Islet precursor cell (in vitro differentiated cells): ENCODE results near the gene ASIC5.

ENCODE experiments used
- DNase-seq: peaks from one replicate; pipeline ENCODE4 v3.0.0-alpha.2; 2018

ASIC5 gene

GRCh38 chr4:155878611-155879010 is 12.5 kb upstream of the ASIC5 start:
- no peak for DNase-seq

DNA sequence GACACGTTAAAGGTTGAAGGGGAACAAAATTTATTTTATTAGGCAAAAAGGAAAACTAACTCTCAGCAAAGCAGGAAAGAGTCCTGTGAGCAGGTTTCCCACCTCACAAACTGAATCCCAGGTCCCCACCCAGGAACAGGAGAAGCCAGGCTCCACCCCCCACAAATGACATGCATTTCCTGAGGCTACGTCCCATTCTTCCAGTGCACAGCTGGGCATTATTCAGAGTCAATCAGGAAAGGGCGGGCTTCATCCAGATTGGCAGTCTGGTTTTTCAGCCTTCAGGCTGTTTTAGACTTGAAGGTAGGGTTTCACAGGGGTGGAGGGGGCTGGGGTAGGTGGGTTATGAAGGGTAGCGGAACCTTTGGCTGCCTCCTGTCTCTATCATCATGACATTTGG is 11.9 kb upstream of the ASIC5 start:
- DNase-seq, result no peak

DNA sequence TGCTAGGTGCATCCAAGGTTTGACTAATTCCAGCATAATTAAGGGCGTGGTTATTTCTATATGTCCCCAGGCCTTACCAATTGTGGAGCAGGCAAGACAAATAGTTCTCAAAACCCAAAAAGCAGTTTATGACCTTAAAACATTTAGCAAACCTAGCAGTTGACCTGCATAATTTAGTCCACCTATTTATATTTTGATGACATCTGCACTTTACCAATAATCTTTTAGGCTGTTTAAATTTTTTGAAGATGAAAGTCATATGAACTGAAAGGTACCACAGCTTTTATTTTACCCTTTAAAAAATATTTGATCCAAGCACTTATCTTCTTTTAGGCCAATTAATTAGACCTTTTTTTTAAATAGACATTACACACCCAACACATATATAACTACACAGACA is 9.8 kb upstream of the ASIC5 start:
- DNase-seq, result no peak

GRCh38 chr4:155855897-155856296 is 10.2 kb downstream of the ASIC5 start:
- DNase-seq, result no peak

GRCh38 chr4:155854582-155855226 is 11.4 kb downstream of the ASIC5 start:
- no peak for DNase-seq

DNA sequence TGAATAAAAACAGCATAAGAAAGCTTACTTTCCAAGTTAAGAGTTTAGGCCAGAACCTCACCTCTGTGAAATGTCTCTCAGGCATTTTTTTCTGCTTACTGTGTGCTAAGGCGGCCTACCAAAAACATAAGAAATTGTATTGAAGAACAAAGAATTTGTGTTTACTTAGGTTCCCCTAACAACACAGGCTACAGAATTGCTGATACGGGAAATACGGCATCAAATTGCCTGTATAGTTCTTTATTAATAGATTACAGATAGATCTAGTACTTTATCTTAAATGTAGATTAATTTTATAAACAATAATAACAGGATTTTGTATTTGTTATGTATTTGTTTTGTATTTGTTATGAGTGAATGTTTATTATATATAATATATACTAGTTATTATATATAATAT is 12.9 kb downstream of the ASIC5 start:
- DNase-seq, result no peak

DNA sequence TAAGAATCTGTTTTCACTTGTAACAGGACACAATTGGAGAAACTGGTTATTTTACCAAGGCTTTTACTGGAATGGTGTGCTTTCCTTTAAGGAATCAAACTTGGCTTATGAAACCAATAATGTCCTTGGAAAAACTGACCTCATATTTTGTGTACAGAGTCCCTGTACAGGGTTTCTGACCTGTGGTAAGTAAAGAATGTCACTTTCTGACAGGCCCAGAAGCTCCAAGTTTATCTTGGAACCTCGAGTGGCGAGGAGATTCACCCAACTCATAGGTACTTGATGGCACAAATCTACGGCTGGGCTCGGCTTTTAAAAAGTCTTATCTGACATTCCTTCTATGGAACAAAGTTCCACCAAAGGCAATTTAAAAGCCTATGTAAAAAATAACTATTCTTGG is 17.0 kb downstream of the ASIC5 start:
- DNase-seq, result no peak

DNA sequence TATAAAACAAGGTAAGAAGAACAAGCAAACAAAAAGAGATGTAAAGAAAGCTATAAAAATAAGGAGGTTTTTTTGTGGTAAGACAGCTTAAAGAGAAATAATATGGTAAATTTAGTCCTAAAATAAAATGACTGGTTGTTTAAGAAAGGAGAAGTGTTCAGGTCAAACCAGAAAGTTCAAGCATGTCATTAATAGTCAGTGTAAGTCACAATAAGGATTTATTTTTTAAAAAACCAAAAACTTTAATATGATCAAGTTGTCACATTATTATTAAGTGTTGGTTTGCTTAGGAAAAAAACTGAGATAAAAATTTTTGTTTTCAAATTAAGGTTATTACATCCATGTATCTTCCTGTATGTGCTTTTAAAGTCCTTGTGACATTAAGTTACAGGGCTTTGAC is 19.1 kb downstream of the ASIC5 start:
- no peak for DNase-seq

DNA sequence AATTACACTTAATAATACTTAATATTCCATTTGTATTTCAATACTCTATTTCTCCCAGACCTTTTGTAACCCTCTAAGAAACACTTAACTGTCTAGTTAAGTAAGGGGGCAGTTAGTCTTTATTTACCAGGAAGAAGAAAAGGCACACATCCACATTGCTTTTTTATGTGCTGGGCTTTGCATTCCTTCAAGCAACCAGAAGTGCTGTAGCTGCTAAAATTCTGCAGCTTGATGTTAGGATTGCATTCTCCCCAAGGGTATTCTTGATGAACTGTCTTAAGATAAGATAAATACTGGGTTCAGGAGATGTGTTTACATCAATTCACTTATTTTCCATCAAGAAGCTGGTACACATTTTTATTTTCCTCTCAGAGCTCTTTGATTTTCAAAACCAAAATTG is 24.0 kb downstream of the ASIC5 start:
- no peak for DNase-seq

GRCh38 chr4:155837203-155837796 is 28.8 kb downstream of the ASIC5 start:
- no peak for DNase-seq

- DNase-seq, result no peak
Measured at GRCh38 chr4:155832664-155833063, 33.4 kb downstream of the ASIC5 start.

GRCh38 chr4:155828628-155829027 is 37.4 kb downstream of the ASIC5 start:
- no peak for DNase-seq

GRCh38 chr4:155822572-155822971 is 43.5 kb downstream of the ASIC5 start:
- DNase-seq, result no peak

- no peak for DNase-seq
Measured at GRCh38 chr4:155820887-155821518, 45.1 kb downstream of the ASIC5 start.

- no peak for DNase-seq
Measured at GRCh38 chr4:155819066-155819465, 47.0 kb downstream of the ASIC5 start.

DNA sequence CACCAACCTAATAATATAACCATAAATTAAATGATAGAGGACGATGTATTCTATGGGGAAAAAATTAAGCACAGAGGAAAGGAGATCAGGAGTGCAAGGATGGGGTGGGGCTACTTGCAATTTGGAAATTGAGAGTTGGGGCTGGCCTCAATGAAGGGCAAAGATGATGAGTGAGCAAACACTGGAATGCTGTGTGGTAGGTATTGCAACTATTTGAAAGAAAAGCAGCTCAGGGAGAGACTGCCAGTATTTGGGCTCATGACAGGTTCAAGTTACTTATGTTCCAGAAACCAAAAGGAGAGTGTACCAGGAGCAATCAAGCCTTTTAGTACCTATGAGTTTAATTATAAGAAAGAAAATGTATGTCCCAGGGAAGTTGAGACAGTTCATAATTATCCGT is 47.4 kb downstream of the ASIC5 start:
- DNase-seq, result peak; percentile 55

DNA sequence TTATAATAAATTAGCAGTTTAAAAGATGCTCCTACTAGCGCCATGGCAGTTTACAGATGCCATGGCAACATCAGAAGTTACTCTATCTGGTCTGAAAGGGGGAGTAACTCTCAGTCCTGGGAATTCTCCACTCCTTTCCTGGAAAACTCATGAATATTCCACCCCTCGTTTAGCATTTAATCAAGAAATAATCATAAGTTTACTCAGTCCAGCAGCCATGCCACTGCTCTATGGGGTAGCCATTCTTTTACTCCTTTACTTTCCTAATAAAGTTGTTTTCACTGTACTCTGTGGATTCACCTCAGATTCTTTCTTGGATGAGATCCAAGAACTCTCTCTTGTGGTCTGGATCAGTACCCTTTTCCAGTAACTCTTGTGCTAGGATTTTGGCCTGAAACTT is 55.0 kb downstream of the ASIC5 start:
- no peak for DNase-seq

DNA sequence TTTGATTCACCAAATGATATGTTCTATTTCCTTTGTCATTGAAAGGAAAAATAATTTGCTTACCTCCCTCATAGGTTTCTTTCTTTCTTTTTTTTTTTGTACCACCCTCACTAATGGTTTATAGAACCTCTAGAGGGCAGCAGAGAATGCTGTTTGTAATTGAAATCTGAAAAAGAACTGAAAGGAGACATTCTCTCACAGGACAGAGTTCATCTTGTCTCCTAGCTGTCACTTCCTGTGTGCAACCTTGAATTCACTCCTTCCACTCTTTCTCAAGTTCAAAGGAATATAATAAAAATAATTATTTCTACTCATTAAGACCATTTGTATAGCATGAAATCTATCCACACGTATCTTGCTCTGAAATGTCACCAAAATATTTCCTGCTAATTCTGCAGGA is 56.2 kb downstream of the ASIC5 start:
- no peak for DNase-seq

- DNase-seq, result no peak
Measured at GRCh38 chr4:155807021-155807420, 59.1 kb downstream of the ASIC5 start.

GRCh38 chr4:155805016-155805415 is 61.1 kb downstream of the ASIC5 start:
- no peak for DNase-seq

GRCh38 chr4:155802190-155802959 is 63.7 kb downstream of the ASIC5 start:
- no peak for DNase-seq

GRCh38 chr4:155800685-155801343 is 65.3 kb downstream of the ASIC5 start:
- DNase-seq, result no peak

- no peak for DNase-seq
Measured at GRCh38 chr4:155799794-155800123, 66.3 kb downstream of the ASIC5 start.
